ENCODE data around the gene OTOP1.
A peak's percentile ranks its signal among the peaks of the same experiment; 100 is the strongest.
"Not testable (repeated sequence)": the region's sequence is repeated elsewhere in the genome, so short reads cannot be mapped to it uniquely, and the experiment has no call there.

OTOP1 gene

GRCh38 chr4:4145622-4146021 is 81.1 kb downstream of the OTOP1 start:
- H3K4me3 ChIP-seq (replicated peaks in 1 of 2; ENCODE audit: low read depth in 2 of 2, low read length in 2 of 2) = not testable (repeated sequence)
- peak in 1 of 2 donors; percentile 22 for DNase-seq (ENCODE audit: low read depth in 2 of 2)
- TF ChIP-seq, protein P1, sequence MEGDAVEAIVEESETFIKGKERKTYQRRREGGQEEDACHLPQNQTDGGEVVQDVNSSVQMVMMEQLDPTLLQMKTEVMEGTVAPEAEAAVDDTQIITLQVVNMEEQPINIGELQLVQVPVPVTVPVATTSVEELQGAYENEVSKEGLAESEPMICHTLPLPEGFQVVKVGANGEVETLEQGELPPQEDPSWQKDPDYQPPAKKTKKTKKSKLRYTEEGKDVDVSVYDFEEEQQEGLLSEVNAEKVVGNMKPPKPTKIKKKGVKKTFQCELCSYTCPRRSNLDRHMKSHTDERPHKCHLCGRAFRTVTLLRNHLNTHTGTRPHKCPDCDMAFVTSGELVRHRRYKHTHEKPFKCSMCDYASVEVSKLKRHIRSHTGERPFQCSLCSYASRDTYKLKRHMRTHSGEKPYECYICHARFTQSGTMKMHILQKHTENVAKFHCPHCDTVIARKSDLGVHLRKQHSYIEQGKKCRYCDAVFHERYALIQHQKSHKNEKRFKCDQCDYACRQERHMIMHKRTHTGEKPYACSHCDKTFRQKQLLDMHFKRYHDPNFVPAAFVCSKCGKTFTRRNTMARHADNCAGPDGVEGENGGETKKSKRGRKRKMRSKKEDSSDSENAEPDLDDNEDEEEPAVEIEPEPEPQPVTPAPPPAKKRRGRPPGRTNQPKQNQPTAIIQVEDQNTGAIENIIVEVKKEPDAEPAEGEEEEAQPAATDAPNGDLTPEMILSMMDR (IDR thresholded peaks at IDR 0.05; ENCODE audit: low read depth, low read length) = peak; percentile 37

- not testable (repeated sequence) for H3K4me3 ChIP-seq (replicated peaks in 1 of 2; ENCODE audit: low read depth in 2 of 2, low read length in 2 of 2); DNase-seq (ENCODE audit: low read depth in 2 of 2)
Measured at GRCh38 chr4:4143376-4143775, 83.4 kb downstream of the OTOP1 start.

- not testable (repeated sequence) for DNase-seq (ENCODE audit: low read depth in 2 of 2); H3K4me3 ChIP-seq (replicated peaks in 1 of 2; ENCODE audit: low read depth in 2 of 2, low read length in 2 of 2)
Measured at GRCh38 chr4:4142679-4143078, 84.0 kb downstream of the OTOP1 start.

- not testable (repeated sequence) for H3K4me3 ChIP-seq (replicated peaks in 1 of 2; ENCODE audit: low read depth in 2 of 2, low read length in 2 of 2); DNase-seq (ENCODE audit: low read depth in 2 of 2)
Measured at GRCh38 chr4:4141186-4141585, 85.5 kb downstream of the OTOP1 start.

Data from cardiac fibroblast (primary cell).